ENCODE measurements around the gene MAP3K4.

DNA sequence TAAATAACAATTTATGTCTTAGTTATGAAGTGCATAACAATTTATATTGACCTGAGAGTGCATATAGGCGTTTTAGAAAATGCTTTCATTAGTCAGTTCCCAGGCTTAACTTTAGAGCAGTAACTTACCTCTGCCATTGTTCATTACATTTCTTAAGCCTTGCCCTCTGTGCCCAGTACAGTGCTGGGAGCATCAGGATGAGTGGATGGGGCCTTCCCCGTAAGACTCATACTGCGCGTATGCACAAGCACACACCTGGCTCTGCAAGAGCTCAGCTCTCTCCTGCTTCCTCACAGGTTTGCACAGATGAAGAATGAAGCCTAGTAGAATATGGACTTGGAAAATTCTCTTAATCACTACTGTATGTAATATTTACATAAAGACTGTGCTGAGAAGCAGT lies 125.0 kb downstream of the MAP3K4 start:
- TF ChIP-seq, protein P1, sequence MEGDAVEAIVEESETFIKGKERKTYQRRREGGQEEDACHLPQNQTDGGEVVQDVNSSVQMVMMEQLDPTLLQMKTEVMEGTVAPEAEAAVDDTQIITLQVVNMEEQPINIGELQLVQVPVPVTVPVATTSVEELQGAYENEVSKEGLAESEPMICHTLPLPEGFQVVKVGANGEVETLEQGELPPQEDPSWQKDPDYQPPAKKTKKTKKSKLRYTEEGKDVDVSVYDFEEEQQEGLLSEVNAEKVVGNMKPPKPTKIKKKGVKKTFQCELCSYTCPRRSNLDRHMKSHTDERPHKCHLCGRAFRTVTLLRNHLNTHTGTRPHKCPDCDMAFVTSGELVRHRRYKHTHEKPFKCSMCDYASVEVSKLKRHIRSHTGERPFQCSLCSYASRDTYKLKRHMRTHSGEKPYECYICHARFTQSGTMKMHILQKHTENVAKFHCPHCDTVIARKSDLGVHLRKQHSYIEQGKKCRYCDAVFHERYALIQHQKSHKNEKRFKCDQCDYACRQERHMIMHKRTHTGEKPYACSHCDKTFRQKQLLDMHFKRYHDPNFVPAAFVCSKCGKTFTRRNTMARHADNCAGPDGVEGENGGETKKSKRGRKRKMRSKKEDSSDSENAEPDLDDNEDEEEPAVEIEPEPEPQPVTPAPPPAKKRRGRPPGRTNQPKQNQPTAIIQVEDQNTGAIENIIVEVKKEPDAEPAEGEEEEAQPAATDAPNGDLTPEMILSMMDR (IDR thresholded peaks at IDR 0.05) = no peak
- no peak for TF ChIP-seq POLR2A (IDR thresholded peaks at IDR 0.05)

All from ovary (tissue), 3 donors.